Natural killer cell (primary cell): ENCODE measurements around the gene SIN3A. TPM values are rescaled to one million over a fixed set of nuclear protein-coding genes. Genes with fewer than 3 reads are reported as not detected.

Experiments used
- ATAC-seq, 3 donors: fragments of 150-1000 bp in 2 of 3; fragments of 200-7000 bp in 1 of 3; cut with Tn5 transposase; 1 replicate in 1 of 3; 2 replicates in 2 of 3; pipeline ENCODE4 v1.10.0; 2021; ENCODE audit warnings: mild to moderate bottlenecking in 2 of 3, moderate library complexity in 2 of 3
- DNase-seq, 2 donors: peaks; one replicate each; pipeline versions ENCODE4 v3.0.0 to v3.0.0-alpha.2; 2013 to 2021; ENCODE audit warnings: mixed read lengths in 1 of 2
- H3K27ac ChIP-seq: one replicate; pipeline ENCODE4 v1.5.1; 2013; ENCODE audit warnings: mild to moderate bottlenecking, low read length
- H3K27me3 ChIP-seq: one replicate; pipeline ENCODE4 v1.6.1; 2013; ENCODE audit warnings: low read length; ENCODE audit not compliant: control insufficient read depth, insufficient read depth
- H3K36me3 ChIP-seq: one replicate; pipeline ENCODE4 v1.6.1; 2013; ENCODE audit warnings: low read length; ENCODE audit not compliant: control insufficient read depth, insufficient read depth
- H3K4me1 ChIP-seq: one replicate; pipeline ENCODE4 v1.6.1; 2013; ENCODE audit warnings: low read length; ENCODE audit not compliant: control insufficient read depth, insufficient read depth
- H3K4me3 ChIP-seq: one replicate; pipeline ENCODE4 v1.5.1; 2013; ENCODE audit warnings: low read length
- H3K9me3 ChIP-seq: one replicate; pipeline ENCODE4 v1.6.1; 2013; ENCODE audit warnings: low read length; ENCODE audit not compliant: control insufficient read depth, insufficient read depth
- H3K27ac Mint-ChIP-seq, 2 donors: one replicate each; pipeline ENCODE4 v1.8.0; 2022; ENCODE audit warnings: mild to moderate bottlenecking in 2 of 2, mixed read lengths in 2 of 2, moderate library complexity in 1 of 2
- H3K27me3 Mint-ChIP-seq, 2 donors: one replicate each; pipeline ENCODE4 v1.8.0; 2022; ENCODE audit warnings: low read depth in 2 of 2, mixed read lengths in 2 of 2
- H3K36me3 Mint-ChIP-seq: one replicate; pipeline ENCODE4 v1.8.0; 2022; ENCODE audit warnings: mixed read lengths
- H3K4me1 Mint-ChIP-seq, 2 donors: one replicate each; pipeline ENCODE4 v1.8.0; 2022; ENCODE audit warnings: mixed read lengths in 2 of 2
- H3K4me3 Mint-ChIP-seq: one replicate; pipeline ENCODE4 v1.8.0; 2022; ENCODE audit warnings: mild to moderate bottlenecking, moderate library complexity, mixed read lengths
- H3K9me3 Mint-ChIP-seq, 2 donors: one replicate each; pipeline ENCODE4 v1.8.0; 2022; ENCODE audit warnings: mixed read lengths in 2 of 2
- CTCF ChIP-seq: fragments of 200-600 bp; IDR thresholded peaks from one replicate; pipeline ENCODE4 v1.8.0; 2022; ENCODE audit warnings: antibody characterized with exemption
- WGBS: methylation state at CpG from one replicate; pipeline ENCODE4 v1.1.7; 2013; ENCODE audit warnings: missing lambda C conversion rate; ENCODE audit not compliant: insufficient coverage; 5-methylcytosine and 5-hydroxymethylcytosine counted together
- intact Hi-C: fragments of 100-400 bp; cut with micrococcal nuclease; formaldehyde crosslinking; loops from one replicate; pipeline ENCODE4 v1.14.2; 2022
- total RNA-seq, 4 donors: library from RNA; stranded (reverse); fragments of 120-200 nt in 1 of 4; gene quantifications; one replicate each; pipeline versions ENCODE4 v1.2.3 to v1.2.4, GENCODE V29; 2013 to 2022

SIN3A gene
- total RNA-seq, 3 donors from 2014 or later (not counting 1 experiment from before 2014, with no cell fraction given), result 135 to 175 (median 137) TPM

DNA sequence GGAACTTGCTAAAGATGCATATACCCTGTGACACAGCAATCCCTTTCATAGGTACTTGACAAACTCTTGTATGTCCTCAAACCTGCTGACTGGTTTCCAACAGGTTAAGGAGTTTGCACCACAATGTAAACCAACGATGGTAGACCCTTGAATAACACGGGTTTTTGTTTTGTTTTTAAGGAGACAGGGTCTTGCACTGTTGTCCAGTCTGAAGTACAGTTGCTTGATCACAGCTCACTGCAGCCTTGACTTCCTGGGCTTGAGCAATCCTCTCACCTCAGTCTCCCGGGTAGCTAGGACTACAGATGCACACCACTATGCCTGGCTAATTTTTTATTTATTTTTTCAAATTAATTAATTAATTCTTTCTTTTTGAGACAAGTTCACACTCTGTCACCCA, 23.3 kb downstream of the SIN3A start:
- intact Hi-C loops, result no loop called here
- Histone ChIP-seq H3K27me3 (no peaks in the 10 kb centered on the region), H3K4me1 (no peaks in the 10 kb centered on the region), H3K36me3 (peaks cover 26% of the 10 kb centered on the region), H3K9me3 (no peaks in the 10 kb centered on the region), H3K27ac (no peak overlapping the region), H3K4me3 (no peak overlapping the region)
- Mint-ChIP-seq H3K27ac (no peak overlapping the region), H3K27me3 (no peaks in the 10 kb centered on the region), H3K9me3 (no peaks in the 10 kb centered on the region), H3K36me3 (no peaks in the 10 kb centered on the region), H3K4me3 (no peak overlapping the region), H3K4me1 (peaks cover 9 to 36% of the 10 kb centered on the region in 2 donors)
- TF ChIP-seq CTCF, result no peak
- 89% methylated on average over 3 of the region's 3 CpGs for WGBS
- ATAC-seq (no peak), DNase-seq (no peak)

DNA sequence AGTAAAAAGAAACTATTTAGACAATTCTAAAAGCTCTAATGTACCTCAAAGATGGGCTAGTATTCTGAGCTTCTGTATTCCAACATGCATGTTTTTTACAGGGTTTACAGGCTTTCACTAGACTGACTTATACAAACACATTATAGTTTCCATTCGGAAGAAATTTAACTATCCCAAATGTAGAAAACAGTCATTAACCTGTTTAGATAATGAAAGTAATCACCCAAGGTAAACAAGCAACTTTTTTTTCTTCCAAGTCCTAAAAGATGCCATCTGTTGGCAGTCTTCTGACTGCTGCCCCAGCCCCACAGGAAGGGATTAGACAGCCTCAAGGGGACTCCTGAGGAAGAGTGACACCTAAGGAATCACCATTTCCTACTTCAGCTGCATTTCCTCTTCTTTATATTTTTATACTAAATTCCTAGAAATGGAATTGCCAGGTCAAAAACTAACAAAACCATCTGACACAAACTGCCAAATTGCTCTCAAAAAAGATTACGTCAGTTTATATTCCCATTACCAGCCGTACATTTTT, 25.5 kb downstream of the SIN3A start:
- Mint-ChIP-seq H3K36me3 (no peaks in the 10 kb centered on the region), H3K4me3 (no peak overlapping the region), H3K9me3 (no peaks in the 10 kb centered on the region), H3K27me3 (no peaks in the 10 kb centered on the region), H3K4me1 (peaks cover 17 to 40% of the 10 kb centered on the region in 2 donors), H3K27ac (peak overlapping the region; percentile 63 to 71)
- no peaks in the 10 kb centered on the region for H3K9me3 ChIP-seq
- no peak overlapping the region for H3K4me3 ChIP-seq
- peaks cover 46% of the 10 kb centered on the region for H3K36me3 ChIP-seq
- TF ChIP-seq CTCF, result no peak
- H3K4me1 ChIP-seq, result no peaks in the 10 kb centered on the region
- intact Hi-C loops, result no loop called here
- WGBS, result 80% methylated on average over 1 of the region's 3 CpGs
- DNase-seq (no peak), ATAC-seq (no peak)
- no peak overlapping the region for H3K27ac ChIP-seq
- no peaks in the 10 kb centered on the region for H3K27me3 ChIP-seq

- Histone ChIP-seq H3K4me3 (no peak overlapping the region), H3K4me1 (no peaks in the 10 kb centered on the region), H3K27me3 (no peaks in the 10 kb centered on the region), H3K36me3 (peaks cover 50% of the 10 kb centered on the region), H3K27ac (no peak overlapping the region), H3K9me3 (no peaks in the 10 kb centered on the region)
- ATAC-seq (peak in 1 of 3 donors; percentile 50), DNase-seq (no peak)
- Mint-ChIP-seq H3K9me3 (no peaks in the 10 kb centered on the region), H3K27ac (peak overlapping the region; percentile 69 to 77), H3K4me3 (no peak overlapping the region), H3K4me1 (peaks cover 17 to 23% of the 10 kb centered on the region in 2 donors), H3K36me3 (no peaks in the 10 kb centered on the region), H3K27me3 (no peaks in the 10 kb centered on the region)
- intact Hi-C loops, result no loop called here
- TF ChIP-seq CTCF, result no peak
- WGBS, result 79% methylated on average over 5 of the region's 5 CpGs
Measured at GRCh38 chr15:75422554-75422953, 28.9 kb downstream of the SIN3A start.

DNA sequence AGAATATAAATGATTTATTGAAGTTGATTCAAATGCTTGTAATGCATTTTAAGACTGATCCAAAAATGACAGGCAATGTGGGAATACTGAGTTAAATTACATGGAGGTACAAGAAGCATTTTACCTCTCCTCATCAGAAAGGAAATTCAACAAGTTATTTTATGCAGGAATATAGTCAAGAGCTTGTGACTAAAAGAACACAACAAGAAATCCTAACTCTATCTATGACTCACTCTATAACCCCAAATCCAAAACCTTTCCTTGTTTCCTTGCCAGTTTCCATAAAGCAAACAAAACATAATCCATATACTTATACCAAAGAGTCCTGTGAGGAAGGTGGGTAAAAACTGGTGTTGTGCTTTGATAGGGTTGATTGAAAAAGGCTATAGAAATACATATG, 30.8 kb downstream of the SIN3A start:
- no peaks in the 10 kb centered on the region for H3K27me3 Mint-ChIP-seq
- no peaks in the 10 kb centered on the region for H3K36me3 Mint-ChIP-seq
- peak overlapping the region in 1 of 2 donors; percentile 41 for H3K27ac Mint-ChIP-seq

More for the DNA sequence above, 30.8 kb downstream of the SIN3A start:
- Histone ChIP-seq H3K36me3 (peaks cover 44% of the 10 kb centered on the region), H3K4me1 (no peaks in the 10 kb centered on the region), H3K4me3 (no peak overlapping the region), H3K9me3 (no peaks in the 10 kb centered on the region), H3K27ac (no peak overlapping the region), H3K27me3 (no peaks in the 10 kb centered on the region)
- Mint-ChIP-seq H3K9me3 (no peaks in the 10 kb centered on the region), H3K4me3 (no peak overlapping the region), H3K4me1 (peaks cover 15 to 16% of the 10 kb centered on the region in 2 donors)
- ATAC-seq (no peak), DNase-seq (no peak)
- TF ChIP-seq CTCF, result no peak
- intact Hi-C loops, result no loop called here
